DND-41 (cell line): ENCODE data around the gene KATNAL2.

ENCODE experiments used
- ATAC-seq: fragments of 200-7000 bp; cut with Tn5 transposase; 3 replicates; pipeline ENCODE4 v1.9.1; 2021; ENCODE audit warnings: low read depth; ENCODE audit not compliant: insufficient read depth
- DNase-seq: peaks from one replicate; pipeline ENCODE4 v3.0.0-alpha.2; 2020
- H2AFZ ChIP-seq: 2 replicates; pipeline ENCODE4 v1.6.0; 2012; ENCODE audit warnings: low read depth, low read length
- H3K27ac ChIP-seq: 2 replicates; pipeline ENCODE4 v1.5.1; 2012; ENCODE audit warnings: low read length, inconsistent platforms
- H3K27me3 ChIP-seq: fragments of 200-600 bp; sonication (generic); 2 replicates; pipeline ENCODE4 v1.6.0; 2012; ENCODE audit warnings: low read length, mild to moderate bottlenecking, inconsistent platforms; ENCODE audit not compliant: insufficient read depth, poor library complexity
- H3K36me3 ChIP-seq: 2 replicates; pipeline ENCODE4 v1.5.1; 2012; ENCODE audit warnings: low read length, inconsistent platforms; ENCODE audit not compliant: insufficient read depth
- H3K4me1 ChIP-seq: 2 replicates; pipeline ENCODE4 v1.5.1; 2012; ENCODE audit warnings: mild to moderate bottlenecking, low read length; ENCODE audit not compliant: insufficient read depth
- H3K4me2 ChIP-seq: 2 replicates; pipeline ENCODE4 v1.6.0; 2012; ENCODE audit warnings: mild to moderate bottlenecking, moderate library complexity, low read length, inconsistent platforms; ENCODE audit not compliant: insufficient read depth
- H3K4me3 ChIP-seq, 2 experiments: fragments of 200-600 bp in 1 of 2; shearing (Covaris generic) in 1 of 2; 2 replicates each; pipeline ENCODE4 v1.5.1; 2012 to 2016; ENCODE audit warnings: inconsistent platforms in 2 of 2, low read length in 2 of 2, mild to moderate bottlenecking in 2 of 2, low read depth in 1 of 2, moderate library complexity in 1 of 2
- H3K79me2 ChIP-seq: 2 replicates; pipeline ENCODE4 v1.6.0; 2012; ENCODE audit warnings: low read length, inconsistent platforms; ENCODE audit not compliant: insufficient read depth
- H3K9ac ChIP-seq: 2 replicates; pipeline ENCODE4 v1.6.0; 2012; ENCODE audit warnings: low read depth, mild to moderate bottlenecking, inconsistent platforms, low read length, moderate library complexity
- H3K9me3 ChIP-seq: 2 replicates; pipeline ENCODE4 v1.5.1; 2012; ENCODE audit warnings: low read length, moderate library complexity, mild to moderate bottlenecking, inconsistent platforms; ENCODE audit not compliant: insufficient read depth, severe bottlenecking
- H4K20me1 ChIP-seq: 2 replicates; pipeline ENCODE4 v1.6.0; 2012; ENCODE audit warnings: low read length; ENCODE audit not compliant: insufficient read depth
- EZH2 ChIP-seq: IDR thresholded peaks from 3 replicates; pipeline ENCODE4 v1.6.1; 2012; ENCODE audit warnings: borderline replicate concordance, low read depth, mild to moderate bottlenecking, moderate library complexity, low read length, inconsistent platforms; ENCODE audit not compliant: severe bottlenecking
- TF ChIP-seq, protein P1 (sequence below): IDR thresholded peaks from 2 replicates; pipeline ENCODE4 v1.5.1; 2012; ENCODE audit warnings: borderline replicate concordance, low read length, moderate library complexity, mild to moderate bottlenecking; ENCODE audit not compliant: poor library complexity, severe bottlenecking; ENCODE audit errors: extremely low read depth

Gene KATNAL2

DNA sequence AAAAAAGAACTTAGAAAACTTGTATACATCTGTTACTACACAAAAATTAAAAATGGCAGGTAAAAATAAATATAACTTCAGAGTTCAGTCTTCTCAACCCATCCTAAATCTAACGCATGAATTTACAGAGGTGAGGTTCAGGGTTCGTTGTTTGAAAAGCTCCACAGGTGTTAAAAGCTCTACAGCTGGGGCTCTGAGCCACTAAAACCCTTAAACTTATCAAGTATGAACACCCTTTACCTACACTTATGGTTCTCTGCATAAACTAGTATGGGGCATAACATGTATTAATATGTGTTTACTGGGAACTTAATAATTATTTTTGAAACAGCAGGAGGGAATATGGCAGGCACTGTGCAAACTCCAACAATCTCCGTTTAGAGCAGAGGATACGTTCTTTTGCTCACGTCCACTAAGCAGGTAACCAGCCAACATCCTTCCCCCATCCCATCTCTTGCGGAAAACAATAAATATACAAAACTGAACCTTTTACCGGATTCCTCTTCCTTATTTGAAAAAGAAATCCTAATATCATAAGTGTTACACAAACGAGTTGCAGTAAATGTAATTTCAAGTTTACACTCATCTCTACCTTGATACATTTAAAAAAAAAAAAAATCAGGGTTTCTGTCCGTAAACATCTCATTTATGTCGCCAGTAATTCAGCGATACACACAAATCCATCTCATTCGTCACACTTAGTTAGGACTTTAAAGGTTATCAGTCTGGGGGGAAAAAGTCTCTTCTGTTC, 1.4 kb upstream of the KATNAL2 start:
- DNase-seq = no peak
- H3K4me1 ChIP-seq = peaks cover 45% of the 10 kb centered on the region
- H3K9ac ChIP-seq = peak overlapping the region; percentile 81
- H2AFZ ChIP-seq = peak overlapping the region; percentile 96; the same call in 1 of the 2 replicates
- peaks cover 59% of the 10 kb centered on the region for H3K79me2 ChIP-seq
- no peaks in the 10 kb centered on the region for H3K27me3 ChIP-seq
- no peak for ATAC-seq
- H3K4me2 ChIP-seq = peak overlapping the region; percentile 67
- no peaks in the 10 kb centered on the region for H3K9me3 ChIP-seq
- peaks cover 31% of the 10 kb centered on the region; the same call in 1 of the 2 replicates for H4K20me1 ChIP-seq
- H3K4me3 ChIP-seq = peak overlapping the region; percentile 30 to 79; a peak in 3 of 4 replicates
- no peaks in the 10 kb centered on the region for H3K36me3 ChIP-seq
- TF ChIP-seq EZH2 = no peak
- peak overlapping the region; percentile 81 for H3K27ac ChIP-seq

DNA sequence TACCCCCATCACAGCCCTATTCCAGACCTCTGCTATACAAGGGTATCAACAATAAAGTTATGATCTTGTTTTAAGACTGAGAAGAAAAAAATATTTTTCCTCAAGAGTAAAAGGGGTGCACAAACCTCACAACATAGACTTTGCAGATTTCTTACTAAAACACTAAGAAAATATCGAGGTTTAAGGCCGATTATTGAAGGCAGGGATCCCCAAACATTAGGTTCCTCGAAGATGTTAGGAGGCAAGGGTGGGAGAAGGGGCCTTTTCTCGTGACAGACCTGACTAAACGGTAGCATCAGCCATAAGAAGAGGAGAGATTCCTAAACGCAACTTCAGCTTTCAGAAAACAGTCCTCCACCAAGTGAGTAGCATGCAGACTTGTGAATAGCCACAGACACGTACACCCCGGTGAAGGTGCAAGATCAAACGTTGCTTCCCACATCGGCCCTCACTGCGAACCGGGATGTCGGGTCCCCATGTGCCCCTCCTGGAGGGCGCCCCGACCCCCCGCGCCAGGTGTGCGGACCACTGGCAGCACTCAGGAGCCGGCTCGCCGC, 773 bp upstream of the KATNAL2 start:
- H3K36me3 ChIP-seq = no peaks in the 10 kb centered on the region
- H3K27me3 ChIP-seq = no peaks in the 10 kb centered on the region
- H2AFZ ChIP-seq = peak overlapping the region; percentile 96
- peak overlapping the region; percentile 81 for H3K9ac ChIP-seq
- H3K4me1 ChIP-seq = peaks cover 45% of the 10 kb centered on the region
- peak overlapping the region; percentile 67 for H3K4me2 ChIP-seq
- peaks cover 53% of the 10 kb centered on the region for H3K79me2 ChIP-seq
- no peak for TF ChIP-seq EZH2
- TF ChIP-seq, protein P1, sequence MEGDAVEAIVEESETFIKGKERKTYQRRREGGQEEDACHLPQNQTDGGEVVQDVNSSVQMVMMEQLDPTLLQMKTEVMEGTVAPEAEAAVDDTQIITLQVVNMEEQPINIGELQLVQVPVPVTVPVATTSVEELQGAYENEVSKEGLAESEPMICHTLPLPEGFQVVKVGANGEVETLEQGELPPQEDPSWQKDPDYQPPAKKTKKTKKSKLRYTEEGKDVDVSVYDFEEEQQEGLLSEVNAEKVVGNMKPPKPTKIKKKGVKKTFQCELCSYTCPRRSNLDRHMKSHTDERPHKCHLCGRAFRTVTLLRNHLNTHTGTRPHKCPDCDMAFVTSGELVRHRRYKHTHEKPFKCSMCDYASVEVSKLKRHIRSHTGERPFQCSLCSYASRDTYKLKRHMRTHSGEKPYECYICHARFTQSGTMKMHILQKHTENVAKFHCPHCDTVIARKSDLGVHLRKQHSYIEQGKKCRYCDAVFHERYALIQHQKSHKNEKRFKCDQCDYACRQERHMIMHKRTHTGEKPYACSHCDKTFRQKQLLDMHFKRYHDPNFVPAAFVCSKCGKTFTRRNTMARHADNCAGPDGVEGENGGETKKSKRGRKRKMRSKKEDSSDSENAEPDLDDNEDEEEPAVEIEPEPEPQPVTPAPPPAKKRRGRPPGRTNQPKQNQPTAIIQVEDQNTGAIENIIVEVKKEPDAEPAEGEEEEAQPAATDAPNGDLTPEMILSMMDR = no peak
- no peaks in the 10 kb centered on the region for H3K9me3 ChIP-seq
- H4K20me1 ChIP-seq = peaks cover 26% of the 10 kb centered on the region; the same call in 1 of the 2 replicates
- H3K4me3 ChIP-seq = peak overlapping the region; percentile 30 to 79; a peak in 3 of 4 replicates
- DNase-seq = peak; percentile 59
- H3K27ac ChIP-seq = peak overlapping the region; percentile 81
- ATAC-seq = peak; percentile 42

DNA sequence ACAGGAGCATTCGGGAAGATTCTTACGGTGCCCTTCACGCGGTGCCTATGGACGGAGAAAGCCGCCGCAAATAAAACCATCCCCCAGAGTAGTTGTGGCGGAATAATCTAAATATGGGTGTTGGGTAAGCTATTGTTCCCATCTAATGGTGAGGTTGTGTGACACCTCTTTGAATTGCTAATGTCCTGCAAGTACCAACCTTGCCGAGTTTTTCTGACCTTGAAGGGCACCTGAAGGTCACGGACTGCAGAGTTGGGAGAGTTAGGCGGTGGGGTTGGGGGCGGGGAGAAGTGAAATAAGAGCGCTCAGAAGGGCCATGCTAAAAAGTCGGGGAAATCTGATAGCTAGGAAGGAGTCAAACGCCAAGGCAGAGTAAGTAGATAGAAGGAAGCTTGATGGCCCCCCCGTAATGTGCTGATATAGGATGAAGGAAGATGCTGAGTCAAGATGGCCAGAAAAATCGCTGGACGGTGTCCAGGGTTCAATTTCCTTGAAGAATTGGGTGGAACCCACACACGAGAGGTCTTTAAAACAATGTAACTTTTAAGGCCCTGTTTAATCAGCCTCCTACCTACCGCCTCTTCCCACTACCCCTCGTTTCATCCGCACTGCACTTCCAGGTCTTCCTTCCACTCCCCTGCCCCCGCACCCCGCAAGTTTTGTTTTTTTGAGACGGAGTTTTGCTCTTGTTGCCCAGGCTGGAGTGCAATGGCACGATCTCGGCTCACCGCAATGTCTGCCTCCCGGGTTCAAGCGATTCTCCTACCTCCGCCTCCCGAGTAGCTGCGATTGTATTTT, 600 bp downstream of the KATNAL2 start:
- Histone ChIP-seq H4K20me1 (peaks cover 20% of the 10 kb centered on the region; the same call in 1 of the 2 replicates), H3K36me3 (no peaks in the 10 kb centered on the region), H2AFZ (peak overlapping the region; percentile 96), H3K4me3 (peak overlapping the region; percentile 18 to 79; a peak in 3 of 4 replicates), H3K4me1 (peaks cover 44% of the 10 kb centered on the region), H3K27ac (peak overlapping the region; percentile 81), H3K4me2 (peak overlapping the region; percentile 67), H3K9me3 (no peaks in the 10 kb centered on the region), H3K27me3 (no peaks in the 10 kb centered on the region), H3K9ac (peak overlapping the region; percentile 81), H3K79me2 (peaks cover 39% of the 10 kb centered on the region)
- ATAC-seq (peak; percentile 18; the same call in 1 of the 3 replicates), DNase-seq (peak; percentile 46)
- TF ChIP-seq EZH2 = no peak

DNA sequence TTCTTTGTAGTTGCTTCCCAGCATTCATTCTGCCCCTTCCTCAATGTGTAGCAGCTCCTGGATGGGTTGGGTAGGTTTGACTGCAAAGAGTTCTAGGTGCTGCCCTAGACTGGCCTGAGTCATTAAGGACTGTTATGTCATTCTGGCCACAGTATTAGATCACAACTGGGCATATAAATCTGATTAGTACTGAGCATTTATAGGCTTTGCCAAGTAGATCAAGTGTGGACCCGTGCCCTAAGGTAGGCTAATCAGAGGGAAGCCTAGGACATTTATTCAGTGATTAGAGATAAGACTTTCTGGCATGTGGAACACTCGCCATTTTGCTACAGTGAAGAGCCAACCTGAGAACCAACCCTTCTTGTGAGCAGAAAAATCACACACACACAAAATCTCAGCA, 2.7 kb downstream of the KATNAL2 start:
- Histone ChIP-seq H3K27me3 (no peaks in the 10 kb centered on the region), H3K4me2 (no peak overlapping the region), H3K4me1 (peaks cover 28% of the 10 kb centered on the region), H3K4me3 (no peak overlapping the region), H3K79me2 (peaks cover 18% of the 10 kb centered on the region), H3K9ac (no peak overlapping the region), H4K20me1 (peaks cover 4% of the 10 kb centered on the region; the same call in 1 of the 2 replicates), H3K36me3 (no peaks in the 10 kb centered on the region), H3K9me3 (no peaks in the 10 kb centered on the region), H3K27ac (no peak overlapping the region), H2AFZ (no peak overlapping the region)
- ATAC-seq = no peak
- TF ChIP-seq, protein P1 = no peak
- TF ChIP-seq EZH2 = no peak
- DNase-seq = no peak
